Hepatocyte (in vitro differentiated cells): ENCODE data around the gene PSG7.
"Not testable (repeated sequence)": the region's sequence is repeated elsewhere in the genome, so short reads cannot be mapped to it uniquely, and the experiment has no call there.

Experiments used
- EZH2 ChIP-seq: fragments of 200-600 bp; sonication (generic); IDR thresholded peaks from 2 replicates; pipeline ENCODE4 v1.6.1; 2016; ENCODE audit warnings: antibody characterized with exemption, mild to moderate bottlenecking, borderline replicate concordance
- TF ChIP-seq, protein P1 (sequence below): fragments of 200-600 bp; sonication (generic); IDR thresholded peaks from 2 replicates; pipeline ENCODE4 v1.5.1; 2016; ENCODE audit warnings: antibody characterized with exemption, mild to moderate bottlenecking; ENCODE audit not compliant: poor library complexity

DNA sequence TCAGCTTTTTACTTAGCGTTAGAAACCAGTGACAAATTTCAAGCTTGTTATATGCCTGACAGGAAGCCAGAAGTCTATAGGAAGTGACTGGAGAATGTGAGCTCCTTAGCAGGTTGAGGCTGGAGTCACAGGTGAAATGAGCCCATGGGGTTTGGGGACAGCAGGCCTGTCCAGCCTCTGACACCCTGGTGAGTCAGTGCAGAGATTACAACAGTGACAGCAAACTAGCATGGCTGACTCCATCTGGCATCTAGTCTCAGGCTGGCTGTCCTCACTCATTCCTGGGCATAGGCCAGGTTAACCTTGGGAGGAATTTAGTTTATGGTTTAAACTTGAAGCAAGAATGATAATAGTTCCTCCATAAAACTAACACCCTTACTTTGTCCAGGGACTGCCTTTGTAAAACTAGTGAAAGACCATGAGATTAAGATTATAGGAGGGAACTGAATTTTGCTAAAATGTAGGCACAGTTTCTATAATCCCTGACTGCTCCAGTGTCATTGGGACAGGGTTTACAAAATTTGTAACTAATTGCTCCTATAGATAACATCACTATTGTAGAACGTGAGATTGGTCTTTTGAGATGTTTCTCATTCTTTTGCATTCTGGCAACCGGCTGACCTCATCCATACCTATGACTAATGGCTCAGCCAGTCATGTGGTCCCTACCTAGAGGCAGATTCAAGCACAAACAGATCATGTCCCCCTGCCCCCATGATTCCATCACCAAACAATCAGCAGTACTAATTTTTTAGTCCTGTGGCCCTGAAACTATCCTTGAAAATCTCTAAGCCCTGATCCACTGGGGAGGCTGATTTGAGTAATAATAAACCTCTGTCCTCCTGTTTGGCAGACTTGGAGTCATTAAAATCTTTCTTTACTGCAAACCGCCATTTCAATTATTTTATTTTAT lies 61.9 kb downstream of the PSG7 start:
- TF ChIP-seq, protein P1, sequence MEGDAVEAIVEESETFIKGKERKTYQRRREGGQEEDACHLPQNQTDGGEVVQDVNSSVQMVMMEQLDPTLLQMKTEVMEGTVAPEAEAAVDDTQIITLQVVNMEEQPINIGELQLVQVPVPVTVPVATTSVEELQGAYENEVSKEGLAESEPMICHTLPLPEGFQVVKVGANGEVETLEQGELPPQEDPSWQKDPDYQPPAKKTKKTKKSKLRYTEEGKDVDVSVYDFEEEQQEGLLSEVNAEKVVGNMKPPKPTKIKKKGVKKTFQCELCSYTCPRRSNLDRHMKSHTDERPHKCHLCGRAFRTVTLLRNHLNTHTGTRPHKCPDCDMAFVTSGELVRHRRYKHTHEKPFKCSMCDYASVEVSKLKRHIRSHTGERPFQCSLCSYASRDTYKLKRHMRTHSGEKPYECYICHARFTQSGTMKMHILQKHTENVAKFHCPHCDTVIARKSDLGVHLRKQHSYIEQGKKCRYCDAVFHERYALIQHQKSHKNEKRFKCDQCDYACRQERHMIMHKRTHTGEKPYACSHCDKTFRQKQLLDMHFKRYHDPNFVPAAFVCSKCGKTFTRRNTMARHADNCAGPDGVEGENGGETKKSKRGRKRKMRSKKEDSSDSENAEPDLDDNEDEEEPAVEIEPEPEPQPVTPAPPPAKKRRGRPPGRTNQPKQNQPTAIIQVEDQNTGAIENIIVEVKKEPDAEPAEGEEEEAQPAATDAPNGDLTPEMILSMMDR = not testable (repeated sequence)
- not testable (repeated sequence) for TF ChIP-seq EZH2
